Kidney (tissue), 14 donors: ENCODE measurements around the gene RAB40B. TPM values are rescaled to one million over a fixed set of nuclear protein-coding genes. Genes with fewer than 3 reads are reported as not detected.
A peak's percentile ranks its signal among the peaks of the same experiment; 100 is the strongest.

ENCODE experiments used
- DNase-seq, 5 donors: peaks; one replicate each; pipeline ENCODE4 v3.0.0-alpha.2; 2013 to 2020
- FAIRE-seq: peaks from 2 replicates; lab custom pipeline; 2012; peaks lifted over from hg19 to GRCh38; lab: Jason Lieb, UNC
- H3K27ac ChIP-seq, 2 donors: one replicate each; pipeline ENCODE4 v1.7.0; 2013; ENCODE audit warnings: low read depth in 2 of 2, low read length in 2 of 2, inconsistent platforms in 1 of 2
- H3K27me3 ChIP-seq: one replicate; pipeline ENCODE4 v1.7.1; 2013; ENCODE audit warnings: low read length, inconsistent platforms; ENCODE audit not compliant: control insufficient read depth, insufficient read depth
- H3K36me3 ChIP-seq, 3 donors: one replicate each; pipeline versions ENCODE4 v1.7.0 to v1.7.1; 2013; ENCODE audit warnings: low read length in 3 of 3, control low read depth in 1 of 3, inconsistent platforms in 1 of 3; ENCODE audit not compliant: insufficient read depth in 3 of 3, control insufficient read depth in 2 of 3
- H3K4me1 ChIP-seq, 3 donors: one replicate each; pipeline versions ENCODE4 v1.7.0 to v1.7.1; 2013; ENCODE audit warnings: low read length in 3 of 3, inconsistent platforms in 1 of 3, low read depth in 1 of 3; ENCODE audit not compliant: control insufficient read depth in 2 of 3, insufficient read depth in 2 of 3
- H3K4me3 ChIP-seq, 3 donors: one replicate each; pipeline versions ENCODE4 v1.7.0 to v1.8.1; 2013; ENCODE audit warnings: low read length in 3 of 3, control low read depth in 1 of 3, inconsistent platforms in 1 of 3
- H3K9ac ChIP-seq, 3 donors: one replicate each; pipeline versions ENCODE4 v1.7.0 to v1.7.1; 2013; ENCODE audit warnings: low read length in 3 of 3, control low read depth in 1 of 3, inconsistent platforms in 1 of 3
- H3K9me3 ChIP-seq, 3 donors: one replicate each; pipeline versions ENCODE4 v1.7.0 to v1.7.1; 2013; ENCODE audit warnings: low read length in 3 of 3, control low read depth in 1 of 3, inconsistent platforms in 1 of 3; ENCODE audit not compliant: control insufficient read depth in 2 of 3, insufficient read depth in 1 of 3
- CTCF ChIP-seq: IDR thresholded peaks from 3 replicates; pipeline ENCODE4 v1.5.1; 2012; ENCODE audit warnings: mild to moderate bottlenecking, moderate library complexity, borderline replicate concordance; ENCODE audit not compliant: insufficient read depth; ENCODE audit errors: extremely low read depth
- intact Hi-C: fragments of 100-400 bp; cut with DNase I; formaldehyde crosslinking; loops from one replicate; pipeline ENCODE4 v1.11.1; 2022
- polyA plus RNA-seq: library from polyadenylated mRNA; stranded (reverse); fragments of 350-450 nt; fragmentation: Illumina TruSeq; extraction: RNeasy Lipid Tissue Mini Kit (QIAGEN cat#74804); gene quantifications from one replicate; pipeline ENCODE4 v1.2.3, GENCODE V29; 2014; ENCODE audit warnings: low read depth, low replicate concordance; ENCODE audit not compliant: insufficient read depth
- total RNA-seq: library from RNA; stranded (reverse); fragmentation: NEBNext Ultra II Directional; extraction: Animal tissue kit (Norgen Biotek cat#: 25700); gene quantifications from one replicate; pipeline ENCODE4 v1.2.1, GENCODE V29; 2021
- donor health status: control.
- donor health status: control.
- donor health status: control.
- donor health status: control.
- donor health status: control.
- donor health status: DM: yes; HTN: yes; CAD: no.
- donor health status: Normal renal cell carcinoma (clear cell type).

RAB40B gene
- total and polyA plus RNA-seq, 2 donors from 2014 or later = 21.7 to 36.1 TPM

GRCh38 chr17:82668631-82669099 lies 29.8 kb downstream of the RAB40B start:
- no peak overlapping the region for H3K27ac ChIP-seq
- FAIRE-seq = no peak
- intact Hi-C loops = no loop called here

GRCh38 chr17:82668024-82668630 lies 30.4 kb downstream of the RAB40B start:
- H3K9me3 ChIP-seq = no peaks in the 10 kb centered on the region
- intact Hi-C loops = no loop called here
- FAIRE-seq (no peak), DNase-seq (no peak)
- H3K36me3 ChIP-seq = peaks cover 0 to 4% (median 0%) of the 10 kb centered on the region in 3 donors
- H3K9ac ChIP-seq = no peak overlapping the region
- TF ChIP-seq CTCF = no peak
- no peak overlapping the region for H3K27ac ChIP-seq
- H3K27me3 ChIP-seq = no peaks in the 10 kb centered on the region
- peaks cover 0 to 3% (median 0%) of the 10 kb centered on the region in 3 donors for H3K4me1 ChIP-seq
- no peak overlapping the region for H3K4me3 ChIP-seq

More at GRCh38 chr17:82668631-82669099, 29.8 kb downstream of the RAB40B start:
- TF ChIP-seq CTCF = peak; percentile 65
- Histone ChIP-seq H3K9me3 (no peaks in the 10 kb centered on the region), H3K27me3 (no peaks in the 10 kb centered on the region), H3K4me3 (no peak overlapping the region), H3K4me1 (peaks cover 0 to 3% (median 0%) of the 10 kb centered on the region in 3 donors), H3K9ac (no peak overlapping the region), H3K36me3 (peaks cover 0 to 1% (median 0%) of the 10 kb centered on the region in 3 donors)
- peak in 4 of 5 donors; percentile 64 to 80 (median 70) for DNase-seq

GRCh38 chr17:82667668-82668000 lies 30.9 kb downstream of the RAB40B start:
- Histone ChIP-seq H3K4me1 (peaks cover 0 to 3% (median 0%) of the 10 kb centered on the region in 3 donors), H3K36me3 (peaks cover 0 to 4% (median 0%) of the 10 kb centered on the region in 3 donors), H3K9ac (no peak overlapping the region), H3K4me3 (no peak overlapping the region), H3K27me3 (no peaks in the 10 kb centered on the region), H3K9me3 (no peaks in the 10 kb centered on the region), H3K27ac (no peak overlapping the region)
- intact Hi-C loops = no loop called here
- TF ChIP-seq CTCF = no peak
- FAIRE-seq (no peak), DNase-seq (no peak)
